GM19328 (cell line): ENCODE results near the gene C19orf12.

ENCODE experiments used
- ATAC-seq: cut with Tn5 transposase; IDR thresholded peaks from one replicate; pipeline ENCODE4 v1.9.1; 2021; ENCODE audit warnings: mild to moderate bottlenecking, moderate library complexity; ENCODE audit not compliant: unreplicated experiment

C19orf12 gene

DNA sequence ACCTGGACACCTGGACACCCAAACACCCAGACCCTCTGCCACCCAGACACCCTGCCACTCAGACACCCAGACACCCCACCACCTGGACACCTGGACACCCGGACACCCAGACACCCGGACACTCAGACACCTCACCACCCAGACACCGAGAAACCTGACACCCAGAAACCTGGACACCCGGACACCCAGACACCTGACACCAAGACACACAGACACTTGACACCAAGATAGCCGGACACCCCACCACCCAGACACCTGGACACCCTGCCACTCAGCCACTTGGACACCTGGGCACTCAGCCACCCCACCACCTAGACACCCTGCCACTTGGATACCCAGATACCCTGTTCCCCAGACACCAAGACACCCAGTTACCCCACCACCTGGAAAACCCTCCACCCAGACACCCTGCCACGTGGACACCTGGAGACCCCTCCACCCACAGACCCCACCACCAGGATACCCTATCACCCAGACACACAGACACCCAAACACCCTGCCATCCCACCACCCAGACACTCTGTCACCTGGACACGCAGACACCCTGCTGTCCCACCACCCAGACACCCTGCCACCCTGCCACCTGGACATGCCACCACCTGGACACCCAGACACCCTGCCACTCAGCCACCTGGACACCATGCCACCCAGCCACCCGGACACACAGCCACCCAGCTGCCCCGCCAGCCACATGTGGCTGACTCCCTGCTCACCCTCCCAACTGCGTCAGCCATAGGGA lies 17.4 kb downstream of the C19orf12 start:
- ATAC-seq = no peak

DNA sequence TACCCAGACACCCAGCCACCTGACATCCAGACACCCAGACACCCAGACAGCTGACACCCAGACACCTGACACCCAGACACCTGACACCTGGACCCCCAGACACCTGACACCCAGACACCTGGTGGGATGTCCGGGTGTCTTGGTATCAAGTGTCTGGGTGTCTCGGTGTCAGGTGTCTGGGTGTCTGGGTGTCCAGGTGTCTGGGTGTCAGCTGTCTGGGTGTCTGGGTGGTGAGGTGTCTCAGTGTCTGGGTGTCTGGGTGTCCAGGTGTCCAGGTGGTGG lies 18.6 kb downstream of the C19orf12 start:
- no peak for ATAC-seq

DNA sequence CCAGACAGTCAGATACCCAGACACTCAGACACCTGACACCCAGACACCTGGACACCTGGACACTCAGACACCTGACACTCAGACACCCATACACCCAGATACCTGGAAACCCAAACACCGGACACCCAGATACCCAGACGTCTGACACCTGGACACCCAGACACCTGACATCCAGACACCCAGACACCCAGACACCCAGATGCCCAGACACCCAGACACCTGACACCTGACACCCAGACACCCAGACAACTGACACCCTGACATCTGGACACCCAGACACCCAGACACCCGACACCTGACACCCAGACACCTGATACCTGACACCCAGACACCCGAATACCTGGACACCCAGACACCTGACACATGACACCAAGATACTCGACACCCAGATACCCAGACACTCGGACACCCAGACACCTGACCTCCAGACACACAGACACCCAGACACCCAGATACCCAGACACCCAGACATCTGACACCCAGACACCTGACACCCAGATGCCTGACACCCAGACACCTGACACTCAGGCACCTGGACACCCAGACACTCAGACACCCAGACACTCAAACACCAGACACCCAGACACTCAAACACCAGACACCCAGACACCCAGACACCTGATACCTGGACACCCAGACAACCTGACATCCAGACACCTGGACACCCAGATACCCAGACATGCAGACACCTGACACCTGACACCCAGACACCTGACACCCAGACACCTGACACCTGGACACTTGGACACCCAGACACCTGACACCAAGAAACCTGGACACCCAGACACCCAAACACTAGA lies 19.1 kb downstream of the C19orf12 start:
- no peak for ATAC-seq

DNA sequence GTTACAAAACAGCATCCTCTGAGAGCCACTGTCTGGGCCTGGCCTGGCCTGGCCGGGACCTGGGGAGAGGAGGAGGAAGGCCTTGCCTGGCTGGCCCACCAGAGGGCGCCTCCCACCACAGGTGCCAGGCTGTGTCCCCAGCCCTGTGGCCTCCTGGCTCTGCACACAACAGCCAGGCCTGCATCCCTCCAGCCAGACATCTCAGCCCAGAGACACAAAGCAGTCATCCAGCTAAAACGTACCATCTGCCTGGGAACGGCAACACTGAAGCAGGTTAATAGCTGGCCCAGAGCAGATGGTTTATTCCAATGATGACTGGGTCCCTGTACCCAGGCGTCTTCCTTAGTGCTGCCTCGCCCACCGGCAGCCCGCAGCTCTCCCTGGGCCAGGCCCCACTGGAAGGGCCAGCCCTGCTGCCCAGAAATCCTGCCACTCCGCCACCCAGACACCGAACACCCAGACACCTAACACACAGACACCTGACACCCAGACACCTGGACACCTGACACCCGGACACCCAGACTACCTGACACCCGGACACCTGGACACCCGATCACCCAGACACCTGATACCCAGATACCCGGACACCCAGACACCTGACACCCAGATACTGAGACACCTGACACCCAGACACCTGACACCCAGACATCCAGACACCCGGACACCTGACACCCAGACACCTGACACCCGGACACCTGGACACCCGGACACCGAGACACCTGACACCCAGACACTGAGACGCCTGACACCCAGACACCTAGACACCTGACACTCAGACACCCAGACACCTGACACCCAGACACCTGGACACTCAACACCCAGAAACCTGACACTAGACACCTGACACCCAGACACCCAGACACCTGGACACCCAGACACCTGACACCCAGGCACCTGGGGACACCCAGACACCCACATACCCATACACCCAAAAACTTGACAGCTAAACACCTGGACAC lies 20.1 kb downstream of the C19orf12 start:
- peak; percentile 72 for ATAC-seq

DNA sequence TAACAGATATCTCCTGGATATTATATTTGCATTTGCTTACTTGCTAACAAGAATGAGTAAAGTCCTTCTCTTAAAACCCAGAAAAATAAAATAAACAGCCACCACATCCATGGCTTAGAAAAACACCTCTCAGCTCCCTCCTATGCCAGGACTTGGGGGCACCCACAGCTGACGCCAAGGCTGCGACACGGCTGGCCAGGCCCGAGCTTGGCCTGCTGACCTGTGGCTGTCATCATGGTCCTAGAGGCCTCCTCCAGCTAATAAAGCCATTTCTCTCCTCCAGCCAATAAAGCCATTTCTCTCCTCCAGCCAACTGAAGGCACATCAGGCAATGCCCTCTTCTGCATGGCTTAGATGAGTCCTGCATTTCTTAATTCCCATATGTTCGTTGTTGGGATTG lies 20.9 kb downstream of the C19orf12 start:
- ATAC-seq = no peak

DNA sequence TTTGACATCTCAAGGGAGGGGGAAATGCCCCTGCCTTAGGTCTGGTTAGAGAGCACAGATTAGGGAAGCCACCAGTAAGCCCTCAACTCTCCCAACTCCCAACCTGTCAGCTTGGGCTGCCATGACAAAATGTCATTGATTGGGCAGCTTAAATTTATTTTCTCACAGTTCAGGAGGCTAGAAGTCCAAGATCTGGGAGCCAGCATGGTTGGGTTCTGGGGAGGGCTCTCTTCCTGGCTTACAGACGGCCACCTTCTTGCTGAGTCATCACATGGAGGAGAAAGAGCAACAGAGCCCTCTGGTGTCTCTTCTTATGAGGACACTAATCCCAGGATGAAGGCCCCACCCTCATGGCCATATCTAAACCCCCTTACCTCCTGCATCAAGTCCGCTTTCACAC lies 24.2 kb downstream of the C19orf12 start:
- no peak for ATAC-seq

DNA sequence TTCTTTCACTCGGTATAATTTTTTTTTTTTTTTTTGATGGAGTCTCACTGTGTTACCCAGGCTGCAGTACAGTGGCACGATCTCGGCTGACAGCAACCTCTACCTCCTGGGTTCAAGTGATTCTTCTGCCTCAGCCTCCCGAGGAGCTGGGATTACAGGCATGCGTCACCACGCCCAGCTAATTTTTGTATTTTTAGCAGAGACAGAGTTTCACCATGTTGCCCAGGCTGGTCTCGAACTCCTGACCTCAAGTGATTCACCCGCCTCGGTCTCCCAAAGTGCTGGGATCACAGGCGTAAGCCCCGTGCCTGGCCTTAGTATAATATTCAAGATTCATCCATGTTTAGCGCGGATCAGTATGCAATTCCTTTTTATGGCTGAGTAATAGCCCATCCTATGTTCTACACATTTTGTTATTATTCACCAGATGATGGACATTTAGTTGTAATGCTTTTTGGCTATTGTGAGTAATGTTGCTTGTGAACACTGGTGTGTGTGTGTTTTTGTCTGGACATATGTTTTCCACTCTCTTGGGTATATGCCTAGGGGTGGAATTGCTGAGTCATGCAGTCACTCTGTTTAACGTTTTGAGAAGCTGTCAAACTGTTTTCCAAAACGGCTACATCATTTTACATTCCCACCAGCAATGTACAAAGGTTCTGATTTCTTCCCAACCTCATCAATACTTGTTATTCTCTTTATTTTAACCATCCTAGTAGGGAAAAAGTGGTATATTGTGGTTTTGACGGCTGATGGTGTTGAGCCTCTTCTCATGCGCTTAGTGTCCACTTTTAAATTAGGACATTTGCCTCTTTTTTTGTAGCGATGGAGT lies 26.9 kb downstream of the C19orf12 start:
- no peak for ATAC-seq

DNA sequence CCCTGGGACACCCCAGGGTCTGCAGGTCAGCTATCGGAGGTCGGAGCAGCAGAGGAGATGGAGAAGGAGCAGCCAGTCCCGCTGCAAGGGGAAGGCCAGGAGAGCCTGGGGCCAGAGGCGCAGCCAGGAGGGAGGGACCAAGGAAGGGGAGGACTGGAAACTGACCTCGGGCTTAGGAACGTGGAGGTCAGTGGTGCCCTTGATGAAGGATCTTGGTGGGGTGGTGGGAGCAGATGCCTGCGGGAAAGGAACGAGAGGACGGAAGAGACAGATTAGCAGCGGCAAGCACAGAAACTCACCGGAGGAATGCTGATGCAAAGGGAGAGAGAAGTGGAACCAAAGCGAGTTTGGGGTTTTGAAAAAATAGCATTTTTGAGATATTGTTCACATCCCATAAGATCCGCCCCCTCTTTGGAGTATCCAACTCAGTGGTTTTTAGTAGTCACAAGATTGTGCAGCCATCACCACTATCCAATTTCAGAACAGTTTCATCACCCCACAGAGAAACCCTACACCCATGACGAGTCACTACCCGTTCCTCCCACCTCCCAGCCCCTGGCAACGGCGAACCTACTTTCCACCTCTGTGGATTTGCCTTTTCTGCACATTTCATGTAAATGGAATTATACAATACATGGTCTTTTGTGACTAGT lies 27.7 kb downstream of the C19orf12 start:
- no peak for ATAC-seq

DNA sequence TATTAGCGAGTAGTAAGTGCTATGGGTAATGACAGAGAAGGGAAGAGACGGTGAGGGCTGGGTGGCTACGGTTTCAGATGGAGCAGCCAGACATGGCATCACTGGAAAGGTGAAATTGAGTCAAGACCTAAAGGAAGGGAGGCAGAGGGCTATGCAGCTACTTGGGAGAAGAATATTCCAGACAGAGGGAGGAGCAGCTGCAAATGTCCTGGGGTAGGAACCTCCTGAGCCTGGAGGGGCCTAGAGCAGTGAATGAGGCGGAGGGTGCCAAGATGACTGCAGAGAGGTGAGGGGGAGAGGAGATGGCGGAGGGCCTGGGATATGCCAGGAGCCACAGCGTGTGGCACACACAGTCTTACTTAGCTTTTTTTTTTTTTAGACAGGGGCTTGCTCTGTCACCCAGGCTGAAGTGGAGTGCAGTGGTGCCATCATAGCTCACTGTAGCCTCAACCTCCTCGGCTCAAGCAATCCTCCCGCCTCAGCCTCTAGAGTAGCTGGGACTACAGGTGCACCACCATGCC lies 28.7 kb downstream of the C19orf12 start:
- ATAC-seq = no peak

DNA sequence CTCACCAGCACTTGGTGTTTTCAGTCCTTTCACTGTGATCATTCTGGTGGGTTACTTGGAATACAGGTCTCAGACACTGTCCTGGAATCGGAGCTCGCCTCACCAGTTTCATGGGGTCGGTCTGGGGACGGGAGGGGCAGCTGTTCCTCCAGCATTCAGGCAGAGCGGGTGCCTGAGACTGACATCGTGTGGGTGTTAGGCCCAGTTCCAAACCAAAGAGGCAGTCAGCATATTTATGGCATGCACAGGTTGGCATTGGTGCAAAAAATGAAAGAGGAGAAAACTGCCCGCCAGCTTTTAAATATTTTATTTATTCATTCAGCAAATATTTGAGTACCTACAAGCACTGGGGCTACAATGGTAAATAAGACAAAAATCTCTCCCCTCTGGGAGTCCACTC lies 29.7 kb downstream of the C19orf12 start:
- no peak for ATAC-seq

DNA sequence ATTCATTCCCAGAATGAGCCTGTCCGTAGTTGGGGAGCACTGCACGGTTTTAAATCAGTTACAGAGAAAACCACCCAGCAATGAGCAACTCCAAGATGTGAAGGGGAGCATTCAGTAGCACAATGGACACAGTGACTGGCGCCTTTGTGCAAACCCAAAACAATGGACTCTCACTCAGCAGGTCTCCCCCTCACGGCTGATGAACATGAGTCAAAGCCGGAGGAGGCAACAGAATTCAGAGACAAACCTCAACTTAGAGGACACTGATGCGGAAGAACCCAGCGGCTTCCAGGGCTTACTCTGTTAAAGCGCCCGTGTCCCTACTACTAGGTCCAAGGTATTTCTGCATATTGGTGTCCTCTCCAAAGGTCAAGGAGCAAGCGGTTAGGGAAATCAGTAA lies 32.1 kb downstream of the C19orf12 start:
- no peak for ATAC-seq

DNA sequence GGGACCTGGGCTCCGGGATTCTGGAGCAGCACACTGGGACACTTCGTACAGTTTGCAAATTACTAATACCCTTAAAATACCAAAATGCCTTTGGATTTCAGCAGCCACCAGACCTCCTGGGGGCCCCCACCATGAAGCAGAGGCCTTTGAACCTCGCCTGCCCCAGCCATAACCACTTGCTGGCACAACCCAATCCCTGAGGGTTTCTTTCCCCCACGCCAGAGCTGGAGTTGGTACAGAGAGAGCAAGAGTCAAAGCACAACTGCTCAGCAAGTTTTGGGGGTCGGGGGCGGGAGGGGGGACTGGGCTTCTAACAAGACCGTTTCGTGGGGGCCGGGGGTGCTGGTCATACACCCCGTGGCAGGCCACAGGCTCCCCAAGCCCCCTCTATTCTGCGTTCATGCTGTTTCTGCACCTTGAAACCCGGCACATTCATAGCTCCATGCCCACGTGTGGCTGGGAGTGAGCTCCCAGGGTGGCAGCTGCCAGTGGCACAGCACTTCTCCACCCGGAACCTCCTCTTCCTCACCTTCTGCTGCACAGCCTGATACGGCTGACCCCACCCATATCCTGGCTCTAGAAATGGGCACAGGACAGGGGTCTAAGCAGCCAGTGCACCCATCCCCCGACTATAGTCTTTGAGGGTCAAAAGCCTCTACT lies 32.7 kb downstream of the C19orf12 start:
- no peak for ATAC-seq

DNA sequence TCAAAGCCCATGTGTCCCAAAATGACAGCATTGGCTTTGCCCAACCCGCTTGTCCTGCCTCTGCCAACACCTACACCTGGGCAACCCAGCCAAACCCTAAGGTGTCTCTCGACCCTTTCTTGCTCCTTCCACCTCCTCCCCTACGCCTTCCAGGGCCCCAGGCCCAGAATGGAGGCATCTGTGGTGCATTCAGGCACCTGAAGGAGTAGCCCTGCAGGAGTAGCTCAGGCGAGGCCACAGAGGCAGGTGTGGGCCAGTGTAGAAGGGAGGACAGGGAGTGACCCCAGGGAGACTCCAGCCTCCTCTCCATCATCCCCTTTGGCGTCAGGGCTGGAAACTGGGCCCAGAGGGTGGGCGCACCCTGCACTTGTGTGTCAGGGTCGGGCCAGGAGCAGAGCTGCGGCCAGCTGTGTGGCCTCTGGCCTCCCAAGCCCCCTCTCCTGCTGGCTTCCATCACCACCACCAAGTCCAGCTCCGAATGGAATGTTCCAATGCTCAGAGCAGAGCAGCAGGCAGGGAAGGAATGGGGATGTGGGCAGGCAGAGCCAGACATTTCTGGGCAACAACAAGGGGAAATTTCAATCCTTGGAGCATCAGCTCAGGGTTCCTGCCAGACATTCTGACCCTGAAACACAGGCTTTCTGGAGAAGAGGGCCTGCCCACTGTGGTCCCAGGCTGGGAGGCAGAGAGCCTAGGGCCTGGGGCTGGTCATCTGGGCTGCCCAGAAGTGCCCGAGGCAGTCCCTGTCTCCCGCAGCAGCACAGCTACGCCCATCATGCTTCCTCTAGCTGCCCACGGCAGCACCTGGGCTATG lies 33.4 kb downstream of the C19orf12 start:
- no peak for ATAC-seq

DNA sequence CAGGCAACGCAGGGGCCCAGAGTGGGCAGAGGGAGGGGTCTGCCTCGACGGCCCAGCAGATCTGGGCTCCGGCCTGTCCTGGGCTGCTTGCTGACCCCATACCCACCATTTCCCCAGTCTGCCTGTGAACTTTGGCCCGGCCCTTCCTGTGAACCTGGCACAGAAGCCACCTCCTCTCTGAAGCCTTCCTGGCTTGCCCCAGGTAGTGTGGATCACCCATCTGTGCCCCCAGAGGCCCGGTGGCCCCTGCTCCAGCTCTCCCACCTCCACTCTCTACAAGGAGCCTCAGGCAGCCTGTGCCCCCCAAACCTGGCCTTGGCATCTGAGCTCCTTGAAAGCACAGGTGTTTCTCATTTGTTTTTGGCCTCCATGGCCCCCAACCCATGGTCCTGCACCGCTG lies 34.1 kb downstream of the C19orf12 start:
- ATAC-seq = no peak

DNA sequence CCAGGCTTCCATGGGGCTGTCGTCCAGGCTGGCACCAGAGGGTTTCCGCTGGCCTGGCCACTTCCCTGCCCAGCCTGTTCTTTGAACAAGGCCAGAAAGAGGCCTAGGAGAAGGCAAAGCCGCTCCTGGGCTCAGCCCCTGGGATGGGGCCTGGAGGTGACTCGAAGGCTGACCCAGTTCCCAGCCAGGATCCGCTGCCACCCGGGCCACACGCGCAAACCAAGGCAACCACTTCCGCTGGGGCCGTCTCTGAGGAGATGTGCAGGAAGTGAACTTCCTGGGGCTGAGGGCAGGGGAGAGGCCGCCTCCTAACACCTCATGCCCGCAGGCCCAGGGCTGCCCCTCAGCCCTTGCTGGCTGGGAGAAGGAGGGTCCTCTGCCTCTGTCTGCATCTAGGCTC lies 34.6 kb downstream of the C19orf12 start:
- ATAC-seq = peak; percentile 58

DNA sequence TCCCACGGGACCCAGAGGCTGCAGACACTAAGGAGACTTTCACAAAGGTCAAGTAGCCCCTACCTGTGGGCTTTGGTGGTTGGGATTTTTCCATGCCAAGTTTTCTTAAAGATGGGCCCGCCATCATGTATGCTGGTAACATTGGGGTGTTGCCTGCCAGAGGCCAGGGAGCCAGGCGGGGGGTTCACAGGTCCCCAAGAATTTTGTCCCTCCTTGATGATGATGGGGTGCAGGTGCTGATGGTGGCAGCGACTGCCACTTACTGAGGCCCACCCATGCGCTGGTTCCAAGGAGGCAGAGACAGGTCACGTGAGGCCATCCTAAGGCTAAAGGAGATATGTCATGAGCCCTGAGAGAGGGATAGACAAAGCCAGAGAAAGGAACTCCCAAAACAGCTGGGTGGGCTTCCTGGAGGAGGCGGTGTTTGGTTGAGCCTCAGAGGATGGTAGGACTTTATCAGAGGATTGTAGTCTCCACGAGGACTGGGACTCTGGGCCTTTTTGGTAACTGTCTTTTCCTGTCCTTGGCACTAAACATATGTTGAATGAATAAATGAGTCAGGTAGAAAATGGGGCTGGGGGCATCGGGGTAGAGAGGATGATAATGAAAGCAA lies 35.4 kb downstream of the C19orf12 start:
- ATAC-seq = no peak

DNA sequence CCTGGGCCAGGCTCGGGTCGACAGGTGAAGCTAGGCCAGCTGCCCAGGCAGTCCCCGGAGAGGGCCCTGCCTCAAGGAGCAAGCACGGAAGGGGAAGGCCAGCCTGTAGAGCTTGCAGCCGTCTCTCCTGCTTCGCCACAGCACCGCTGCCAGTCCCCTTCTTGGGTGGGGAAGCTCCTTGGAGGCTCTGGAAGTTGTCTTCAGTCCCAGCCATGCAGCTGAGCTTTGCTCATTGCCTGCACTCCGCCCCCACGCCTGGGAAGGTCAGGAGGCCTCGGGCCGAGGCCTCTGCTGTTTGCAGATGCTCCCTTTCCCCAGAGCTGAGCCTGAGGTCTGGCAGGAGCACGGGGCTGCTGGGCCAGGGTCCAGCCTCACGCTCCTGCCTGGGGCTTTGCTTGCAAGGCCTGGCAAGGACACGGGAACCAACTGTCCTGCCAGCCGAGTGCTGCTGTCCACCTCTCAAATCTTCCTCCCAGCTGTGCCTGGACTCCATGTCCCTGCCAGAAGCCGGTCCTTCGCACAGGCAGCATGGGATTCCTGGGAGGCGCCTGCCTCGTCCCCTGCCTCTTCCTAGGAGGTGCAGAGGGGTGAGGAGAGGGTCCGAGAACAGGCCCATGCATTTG lies 36.5 kb downstream of the C19orf12 start:
- ATAC-seq = no peak
